Inflammatory macrophage treated with lipopolysaccharide for 4 hours (primary cell): ENCODE measurements around the gene ASAP3.
"Not testable (repeated sequence)": the region's sequence is repeated elsewhere in the genome, so short reads cannot be mapped to it uniquely, and the experiment has no call there.

Experiments
- DNase-seq: peaks from one replicate; pipeline ENCODE4 v3.0.0-alpha.2; 2020

ASAP3 gene

DNA sequence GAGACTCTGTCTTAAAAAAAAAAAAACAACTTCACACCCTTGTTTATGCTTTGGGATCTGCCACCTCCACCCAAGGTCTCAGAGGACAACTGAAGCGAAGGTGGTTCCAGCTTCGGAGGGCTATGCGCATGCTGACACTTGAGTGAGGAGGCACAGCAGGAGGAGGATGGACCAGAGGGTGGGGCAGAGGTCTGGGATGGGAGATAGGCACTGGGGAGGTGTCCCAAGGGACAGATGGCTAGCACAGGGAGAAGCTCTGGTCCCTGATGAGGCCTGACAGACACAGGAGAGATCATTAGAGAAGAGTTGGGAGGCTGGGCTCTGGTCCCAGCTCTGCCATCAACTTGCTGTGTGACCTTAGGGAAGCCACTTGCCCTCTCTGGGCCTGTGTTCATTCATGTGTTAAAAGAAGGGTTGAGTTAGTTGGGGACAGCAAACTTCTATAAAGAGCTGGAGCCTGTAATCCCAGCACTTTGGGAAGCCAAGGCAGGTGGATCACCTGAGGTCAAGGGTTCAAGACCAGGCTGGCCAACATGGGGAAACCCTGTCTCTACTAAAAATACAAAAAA lies 30.2 kb upstream of the ASAP3 start:
- DNase-seq = no peak

DNA sequence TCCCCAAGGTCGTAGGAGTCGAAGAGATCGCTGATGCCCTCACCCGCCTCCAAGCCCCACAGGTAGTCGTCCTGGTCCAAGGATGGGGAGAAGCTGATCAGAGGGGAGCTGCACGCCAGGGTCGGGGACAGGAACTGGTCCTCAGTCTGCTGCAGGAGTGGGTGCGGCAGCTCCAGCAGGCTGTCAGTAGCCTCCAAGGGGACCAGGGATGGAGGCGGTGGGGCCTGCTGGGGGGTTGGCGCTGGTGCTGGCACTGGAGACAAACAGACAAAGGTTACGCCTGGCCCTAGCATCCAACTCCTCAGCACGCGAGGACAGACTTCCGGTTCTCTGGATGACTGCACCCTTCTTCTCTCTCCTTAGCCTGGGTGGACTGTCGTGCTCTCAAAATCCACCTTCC lies 25.9 kb upstream of the ASAP3 start:
- no peak for DNase-seq

DNA sequence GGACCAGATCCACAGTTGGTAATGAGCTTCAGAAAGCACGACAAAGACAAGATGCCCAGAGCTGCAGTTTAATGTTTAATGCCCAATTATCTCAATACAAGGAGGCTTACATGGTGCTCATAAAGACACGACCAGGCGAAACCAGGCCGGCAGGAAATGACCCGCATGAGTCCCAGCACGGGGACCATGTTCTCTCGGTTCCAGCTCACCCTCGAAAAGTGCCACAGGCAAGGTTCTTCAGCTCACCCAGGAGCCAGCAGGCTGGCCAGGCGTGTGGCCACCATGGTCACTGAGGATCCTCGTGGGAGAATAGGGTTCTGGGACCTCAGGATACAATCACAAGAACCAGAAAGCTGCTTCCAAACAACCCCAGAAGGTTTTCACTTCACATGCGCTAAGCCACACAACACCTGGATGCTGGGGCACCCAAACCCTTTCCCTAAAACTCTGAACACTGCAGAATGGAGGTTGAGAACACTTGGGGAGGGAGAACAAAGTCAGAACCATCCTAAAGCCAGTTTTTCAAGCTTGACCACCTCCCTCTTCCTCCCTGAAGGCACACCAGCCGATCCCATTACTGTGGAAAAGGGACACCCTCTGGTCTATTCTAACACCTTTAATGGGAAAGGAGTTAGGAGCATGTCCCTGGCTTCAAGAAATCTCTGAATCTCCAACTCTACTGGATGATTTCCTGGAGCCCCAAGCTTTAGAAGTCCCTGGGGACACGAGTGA lies 22.6 kb upstream of the ASAP3 start:
- no peak for DNase-seq

DNA sequence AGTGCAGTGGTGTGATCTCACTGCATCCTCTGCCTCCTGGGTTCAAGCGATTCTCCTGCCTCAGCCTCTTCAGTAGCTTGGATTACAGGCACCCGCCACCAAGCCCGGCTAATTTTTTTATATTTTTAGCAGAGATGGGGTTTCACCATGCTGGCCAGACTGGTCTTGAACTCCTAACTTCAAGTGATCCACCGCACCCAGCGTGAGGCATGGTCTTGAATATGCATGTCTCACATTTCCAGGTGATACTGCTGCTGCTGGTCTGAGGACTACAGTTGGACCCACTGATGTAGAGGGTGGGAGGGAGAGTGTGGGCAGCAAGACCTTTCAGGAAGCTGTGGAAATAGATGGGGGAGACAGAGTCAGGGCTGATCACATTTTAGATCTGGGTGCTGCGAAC lies 21.9 kb upstream of the ASAP3 start:
- no peak for DNase-seq

DNA sequence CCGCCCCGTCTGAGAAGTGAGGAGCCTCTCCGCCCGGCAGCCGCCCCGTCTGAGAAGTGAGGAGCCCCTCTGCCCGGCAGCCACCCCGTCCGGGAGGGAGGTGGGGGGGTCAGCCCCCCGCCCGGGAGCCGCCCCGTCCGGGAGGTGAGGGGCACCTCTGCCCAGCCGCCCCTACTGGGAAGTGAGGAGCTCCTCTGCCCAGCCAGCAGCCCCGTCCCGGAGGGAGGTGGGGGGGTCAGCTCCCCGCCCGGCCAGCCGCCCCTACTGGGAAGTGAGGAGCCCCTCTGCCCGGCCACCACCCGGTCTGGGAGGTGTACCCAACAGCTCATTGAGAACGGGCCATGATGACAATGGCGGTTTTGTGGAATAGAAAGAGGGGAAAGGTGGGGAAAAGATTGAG lies 20.2 kb upstream of the ASAP3 start:
- not testable (repeated sequence) for DNase-seq

DNA sequence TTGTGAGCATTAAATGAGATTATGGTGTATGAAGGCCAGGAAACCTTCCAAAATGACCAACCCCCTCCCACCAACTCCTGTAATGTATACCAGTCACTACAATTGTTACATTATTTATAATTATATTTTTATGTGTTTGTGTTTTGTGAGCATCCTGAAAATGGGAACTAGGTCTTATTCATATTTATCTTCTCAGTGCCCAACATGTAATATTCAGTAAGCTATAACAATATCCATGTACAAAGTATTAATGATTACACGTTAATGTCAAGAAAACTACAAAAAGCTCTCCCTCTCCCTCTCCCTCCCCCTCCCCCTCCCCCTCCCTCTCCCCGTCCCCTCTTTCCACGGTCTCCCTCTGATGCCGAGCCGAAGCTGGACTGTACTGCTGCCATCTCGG lies 19.0 kb upstream of the ASAP3 start:
- DNase-seq = no peak

DNA sequence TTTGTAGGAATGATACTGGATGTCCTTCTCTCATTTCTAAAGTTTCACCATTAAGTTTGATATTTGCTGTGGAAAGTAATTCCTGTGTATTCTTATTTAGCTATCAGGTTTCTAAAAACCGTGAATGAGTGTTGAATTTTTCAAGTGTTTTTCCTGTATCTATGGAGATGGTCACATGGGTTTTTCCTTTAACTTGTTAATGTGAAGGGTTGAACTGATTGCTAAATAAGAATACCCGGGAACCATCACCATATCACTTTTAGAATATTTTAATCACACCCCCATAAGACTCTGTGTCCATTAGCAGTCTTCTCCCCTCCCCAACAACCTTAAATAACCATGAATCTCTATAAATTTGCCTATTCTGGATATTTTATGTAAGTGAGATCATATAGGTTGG lies 16.5 kb upstream of the ASAP3 start:
- no peak for DNase-seq

DNA sequence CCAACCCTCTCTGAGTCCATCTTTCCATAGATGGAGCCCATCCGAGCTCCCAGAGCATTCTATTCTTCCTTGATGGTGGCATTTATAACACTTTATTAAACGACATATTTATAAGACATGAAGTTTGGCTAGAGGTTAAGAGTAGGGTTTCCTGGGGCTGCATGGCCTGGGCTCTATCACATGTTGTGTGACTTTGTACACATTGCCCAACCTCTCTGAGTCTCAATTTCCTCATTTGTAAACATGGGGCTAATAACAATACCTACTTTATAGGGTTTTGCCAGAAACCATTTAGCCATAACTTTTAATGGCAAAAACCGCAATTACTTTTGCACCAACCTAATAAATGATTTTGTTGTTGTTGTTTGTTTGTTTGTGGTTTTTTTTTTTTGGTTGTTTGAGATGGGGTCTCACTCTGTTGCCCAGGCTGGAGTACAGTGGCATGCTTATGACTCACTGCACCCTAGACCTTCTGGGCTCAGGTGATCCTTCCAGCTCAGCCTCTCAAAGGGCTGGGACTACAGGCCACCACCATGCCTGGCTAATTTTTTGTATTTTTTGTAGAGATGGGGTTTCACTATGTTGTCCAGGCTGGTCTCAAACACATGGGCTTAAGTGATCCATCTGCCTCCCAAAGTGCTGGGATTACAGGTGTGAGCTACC lies 13.9 kb upstream of the ASAP3 start:
- DNase-seq = peak; percentile 83

DNA sequence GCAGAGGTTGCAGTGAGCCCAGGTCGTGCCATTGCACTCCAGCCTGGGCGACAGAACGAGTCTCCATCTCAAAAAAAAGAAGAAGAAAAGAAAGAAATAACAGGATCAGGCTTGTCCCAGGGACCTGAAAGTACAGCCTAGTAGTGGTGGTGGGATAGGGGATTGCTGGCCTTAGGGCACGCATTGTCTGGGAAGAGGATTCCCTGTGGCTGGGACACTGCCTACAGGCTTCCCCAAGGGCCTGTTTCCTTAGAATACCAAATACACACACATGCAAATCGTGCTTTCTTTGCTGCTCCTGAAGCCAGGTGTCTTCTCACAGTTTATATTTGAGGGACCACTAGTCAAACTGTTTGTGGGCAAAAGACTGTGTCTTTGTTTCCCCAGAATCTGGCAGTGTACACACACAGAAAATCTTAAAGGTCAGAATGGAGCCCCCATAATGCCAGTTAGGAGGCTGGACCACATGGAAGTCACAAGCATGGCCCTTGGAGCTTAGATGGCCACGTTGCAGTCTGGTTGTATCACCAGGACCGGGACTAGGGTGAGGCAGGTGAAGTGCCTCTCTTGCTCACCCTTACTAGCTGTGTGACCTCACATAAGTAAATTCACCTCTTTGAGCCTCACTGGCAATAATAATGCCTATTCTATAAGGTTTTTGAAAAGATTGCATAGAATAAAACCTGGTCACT lies 12.7 kb upstream of the ASAP3 start:
- no peak for DNase-seq

DNA sequence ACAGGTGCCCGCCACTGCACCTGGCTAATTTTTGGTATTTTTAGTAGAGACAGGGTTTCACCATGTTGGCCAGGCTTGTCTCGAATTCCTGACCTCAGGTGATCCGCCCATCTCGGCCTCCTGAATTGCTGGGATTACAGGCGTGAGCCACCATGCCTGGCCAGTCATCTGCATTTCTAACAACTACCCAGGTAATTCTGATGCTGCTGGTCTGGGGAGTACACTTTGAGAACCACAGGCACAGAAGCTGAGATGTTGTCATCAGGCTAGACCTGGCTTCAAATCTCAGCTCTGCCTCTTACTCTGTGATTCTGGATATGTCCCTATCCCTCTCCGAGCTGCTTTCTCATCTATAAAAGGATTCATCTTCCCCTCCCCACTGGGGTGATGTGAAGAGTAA lies 10.9 kb upstream of the ASAP3 start:
- DNase-seq = not testable (repeated sequence)

DNA sequence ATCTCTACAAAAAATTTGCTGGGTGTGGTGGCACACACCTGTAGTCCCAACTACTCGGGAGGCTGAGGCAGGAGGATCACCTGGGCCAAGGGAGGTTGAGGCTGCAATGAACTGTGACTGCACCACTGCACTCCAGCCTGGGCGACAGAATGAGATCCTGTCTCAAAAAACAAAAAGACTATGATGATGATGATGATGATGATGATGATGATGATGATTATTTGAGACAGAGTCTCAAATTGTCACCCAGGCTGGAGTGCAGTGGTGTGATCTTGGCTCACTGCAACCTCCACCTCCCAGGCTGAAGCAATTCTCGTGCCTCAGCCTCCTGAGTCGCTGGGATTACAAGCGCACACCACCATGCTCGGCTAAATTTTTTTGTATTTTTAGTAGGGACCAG lies 8.8 kb upstream of the ASAP3 start:
- not testable (repeated sequence) for DNase-seq

DNA sequence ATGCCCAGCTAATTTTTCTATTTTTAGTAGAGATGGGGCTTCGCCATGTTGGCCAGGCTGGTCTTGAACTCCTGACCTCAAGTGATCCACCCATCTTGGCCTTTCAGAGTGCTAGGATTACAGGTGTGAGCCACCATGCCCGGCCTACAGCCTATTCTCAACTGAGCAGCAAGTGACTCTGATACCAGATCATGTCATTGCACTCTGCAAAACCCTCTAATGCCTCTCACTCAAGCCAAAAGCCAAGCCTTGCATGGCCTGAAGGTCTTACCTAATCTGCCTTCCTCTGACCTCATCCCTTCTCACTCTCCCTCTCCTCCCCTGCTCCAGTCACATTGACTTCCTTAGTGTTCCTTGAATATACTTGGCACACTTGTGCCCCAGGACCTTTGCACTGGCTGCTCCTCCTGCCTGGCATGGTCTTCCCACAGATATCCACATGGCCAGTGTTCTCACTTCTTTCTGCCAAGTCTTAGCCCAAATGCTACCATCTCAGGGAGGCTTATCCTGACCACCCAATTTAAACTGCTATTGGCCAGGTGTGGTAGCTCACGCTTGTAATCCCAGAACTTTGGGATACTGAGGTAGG lies 8.2 kb upstream of the ASAP3 start:
- no peak for DNase-seq

DNA sequence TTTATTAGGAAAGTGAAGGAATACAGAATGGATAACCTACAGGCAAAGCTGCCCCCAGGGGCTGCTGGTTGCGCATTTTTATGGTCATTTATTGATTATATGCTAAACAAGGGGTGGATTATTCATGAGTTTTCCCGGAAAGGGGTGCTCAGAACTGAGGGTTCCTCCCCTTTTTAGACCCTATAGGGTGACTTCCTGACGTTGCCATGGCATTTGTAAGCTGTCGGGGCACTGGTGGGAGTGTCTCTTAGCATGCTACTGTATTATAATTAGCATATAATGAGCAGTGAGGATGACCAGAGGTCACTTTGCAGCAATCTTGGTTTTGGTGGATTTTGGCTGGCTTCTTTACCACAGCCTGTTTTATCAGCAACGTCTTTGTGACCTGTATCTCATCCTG lies 5.9 kb upstream of the ASAP3 start:
- no peak for DNase-seq

DNA sequence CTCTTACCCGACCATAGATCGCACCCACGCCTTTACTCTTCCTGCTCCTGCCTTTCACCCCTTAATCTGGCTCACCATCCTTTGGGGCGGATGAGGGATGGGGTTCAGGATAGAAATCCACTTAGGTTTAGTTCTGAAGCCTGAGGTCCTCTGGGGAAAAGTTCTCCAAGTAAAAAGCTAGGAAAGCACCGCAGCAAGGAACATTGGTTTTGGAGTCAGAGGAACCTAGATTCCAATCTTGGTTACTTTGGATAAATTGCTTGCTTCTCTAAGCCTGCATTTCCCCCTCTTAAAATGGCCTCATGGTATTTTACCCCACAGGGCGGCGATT lies 988 bp upstream of the ASAP3 start:
- DNase-seq = no peak

DNA sequence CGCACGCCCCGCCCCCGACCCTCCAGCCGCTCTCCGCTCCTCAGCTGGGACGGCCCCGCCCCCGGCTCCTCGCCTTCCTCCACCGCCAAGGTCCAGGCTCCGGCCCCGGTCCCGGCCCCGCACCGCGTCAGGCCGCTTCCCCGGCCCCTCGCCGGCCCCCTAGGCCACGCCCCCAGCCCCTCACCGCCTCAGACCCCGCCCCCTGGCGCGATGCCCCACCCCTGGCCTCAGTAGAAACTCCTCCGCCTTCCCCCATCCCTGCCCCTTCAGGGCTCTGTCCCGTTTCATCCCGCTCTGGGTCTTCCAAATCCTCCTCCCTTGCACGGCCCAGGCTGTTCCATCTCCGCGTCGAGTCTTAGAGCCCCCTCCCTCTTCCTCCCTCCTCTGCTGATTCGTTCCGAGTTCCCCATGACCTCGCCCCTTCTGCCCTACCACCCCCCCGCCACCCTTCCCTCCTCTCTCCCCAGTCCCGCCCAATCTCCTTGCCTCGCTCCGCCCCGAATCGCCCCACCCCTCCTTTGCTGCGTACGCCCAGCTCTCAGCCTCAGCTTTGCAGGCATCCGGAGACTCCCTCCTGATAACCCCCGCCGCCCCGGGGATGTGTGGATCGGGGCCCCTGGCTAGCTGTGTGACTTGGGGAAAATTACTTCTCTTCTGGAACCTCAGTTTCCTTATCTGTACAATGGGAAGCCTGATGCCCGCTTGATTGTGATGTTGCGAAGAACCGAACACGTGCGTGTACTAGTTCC lies 448 bp upstream of the ASAP3 start:
- peak; percentile 67 for DNase-seq

DNA sequence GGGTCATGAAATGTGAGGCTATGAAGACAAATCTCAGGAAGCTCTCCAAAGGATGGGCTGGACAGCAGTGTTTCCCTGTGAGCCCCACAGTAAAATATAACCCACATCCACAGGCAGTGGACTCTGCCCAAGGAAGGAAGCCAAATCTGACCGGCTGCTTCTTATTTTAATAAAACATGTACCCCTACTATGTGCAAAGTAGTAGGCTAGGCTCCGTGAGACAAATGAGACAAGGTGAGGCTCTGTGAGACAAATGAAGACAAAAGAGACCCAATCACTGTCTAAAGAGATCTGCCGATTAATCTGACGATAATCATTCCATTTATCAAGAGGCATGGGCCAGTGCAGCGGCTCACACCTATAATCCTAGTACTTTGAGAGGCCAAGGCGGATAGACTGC lies 2.1 kb downstream of the ASAP3 start:
- no peak for DNase-seq

DNA sequence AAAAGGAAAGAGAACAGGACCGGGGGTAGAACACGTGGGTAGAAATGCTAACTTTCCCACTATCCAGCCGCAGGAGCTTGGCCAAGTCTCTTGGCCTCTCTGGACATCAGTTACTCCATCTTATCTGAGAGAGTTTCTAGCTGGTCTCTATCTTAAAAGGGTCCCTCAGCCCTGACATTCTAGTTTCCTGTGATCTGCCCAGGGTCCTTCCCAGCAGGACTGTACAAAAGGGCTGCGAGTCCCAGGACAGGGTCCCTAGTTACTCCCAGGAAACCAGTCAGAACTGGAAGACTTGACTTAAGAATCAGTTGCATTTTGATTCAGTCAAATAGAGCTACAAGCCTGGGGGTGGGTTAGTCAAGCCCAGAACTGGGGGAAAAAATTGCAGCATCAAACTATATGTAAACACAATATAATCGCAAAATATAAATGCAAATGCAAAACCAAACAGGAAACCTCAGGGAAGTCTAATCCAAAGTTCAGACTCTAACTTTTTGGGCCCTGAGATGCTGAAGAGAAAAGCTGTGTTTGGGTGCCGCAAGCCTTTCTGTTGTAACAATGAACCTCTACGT lies 2.9 kb downstream of the ASAP3 start:
- no peak for DNase-seq

DNA sequence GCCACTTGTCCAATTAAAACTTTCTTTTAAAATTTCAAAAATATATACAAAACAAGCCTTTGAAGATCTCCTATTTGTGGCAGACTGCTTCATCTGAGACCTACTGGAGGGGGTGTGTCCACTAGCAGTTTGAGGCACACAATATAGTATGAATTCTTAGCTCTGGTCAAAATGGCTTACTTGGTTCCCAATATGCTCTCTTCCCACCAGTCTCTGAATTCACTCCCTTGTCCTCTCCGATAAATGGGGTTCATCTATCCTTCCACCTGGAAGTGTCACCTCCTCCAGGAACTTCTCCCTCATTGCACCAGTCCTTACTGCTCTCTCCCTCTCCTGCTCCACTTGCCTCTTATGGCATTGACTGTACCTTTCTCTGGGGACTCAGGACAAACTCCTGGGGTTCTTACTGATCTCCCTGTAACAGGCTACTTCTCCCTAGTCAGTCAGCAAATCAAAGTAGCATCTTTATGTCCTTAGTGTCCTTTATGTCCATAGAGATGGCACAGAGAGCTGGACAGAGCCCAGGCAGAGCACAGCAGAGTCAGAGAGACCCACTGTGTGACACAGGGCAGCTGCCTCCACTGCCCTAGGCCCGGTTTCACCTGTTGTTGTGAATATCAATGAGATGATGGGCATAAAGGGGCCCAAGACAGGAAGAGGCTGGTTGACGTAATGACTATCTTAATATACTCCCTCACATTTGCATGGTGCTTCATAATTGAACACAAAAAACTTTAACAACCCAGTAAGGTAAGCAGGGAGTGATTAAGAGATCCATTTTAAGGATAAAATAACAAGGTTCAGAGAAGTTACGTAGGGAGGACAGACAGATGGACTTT lies 3.6 kb downstream of the ASAP3 start:
- DNase-seq = no peak

DNA sequence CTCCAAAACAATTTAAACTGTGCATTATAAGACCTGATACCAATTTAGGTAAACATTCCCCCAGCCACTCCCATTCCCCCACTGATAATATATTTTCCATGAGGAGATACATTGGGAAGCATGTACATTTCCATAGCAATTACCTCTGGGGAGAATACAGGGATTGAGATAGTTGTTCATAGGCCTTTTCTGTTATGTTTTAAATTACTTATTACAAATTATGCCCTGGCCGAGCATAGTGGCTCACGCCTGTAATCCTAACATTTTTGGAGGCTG lies 4.4 kb downstream of the ASAP3 start:
- DNase-seq = no peak

DNA sequence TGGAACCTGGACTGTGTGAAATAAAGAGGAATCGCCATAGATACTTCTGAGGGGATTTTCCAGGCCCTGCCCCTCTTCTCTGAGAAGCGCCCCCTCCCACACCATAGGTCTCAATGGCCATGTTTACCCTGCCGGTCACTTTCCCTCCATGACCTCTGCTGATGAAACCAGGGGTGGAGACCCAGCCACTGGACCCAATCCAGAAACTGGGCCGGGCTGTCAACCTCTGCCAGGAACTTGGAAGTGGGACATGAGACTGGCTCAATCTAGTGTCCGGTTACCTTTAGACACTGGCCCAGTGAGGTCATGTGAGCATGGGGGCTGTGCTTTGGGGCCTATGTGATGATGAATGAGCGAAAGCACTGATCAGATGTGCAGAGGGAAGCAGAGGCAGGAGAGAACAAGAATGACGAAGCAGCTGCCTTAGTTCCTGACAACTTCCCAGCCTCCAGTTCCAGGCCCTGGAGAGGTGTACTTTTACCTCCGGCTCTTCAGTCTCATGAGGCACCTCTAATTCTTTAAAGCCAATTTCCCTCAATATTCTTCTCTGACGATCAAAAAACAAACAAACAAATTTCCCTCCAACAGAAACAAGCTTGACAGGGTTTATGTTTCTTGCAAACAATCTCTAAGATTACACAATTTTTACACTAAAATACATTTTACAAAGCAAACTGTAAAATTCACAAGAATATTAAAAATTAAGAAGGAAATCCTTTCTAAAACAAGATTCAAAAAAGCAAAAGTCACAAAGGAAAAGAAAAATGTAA lies 4.9 kb downstream of the ASAP3 start:
- no peak for DNase-seq
